MCF 10A (cell line): ENCODE results near the gene SH3TC1. TPM values are rescaled to one million over a fixed set of nuclear protein-coding genes. Genes with fewer than 3 reads are reported as not detected.

Source experiments
- BruUV-seq: library from RNA; stranded (reverse); fragments of 400-500 nt; replicated peaks from 2 replicates; lab custom pipeline; 2021; lab: Mats Ljungman, UMichigan
- CTCF ChIA-PET: fragments of 300-600 bp; sonication (Branson Sonifier 250); formaldehyde crosslinking; extraction: SDS; loops from one replicate; lab custom pipeline; 2021; ENCODE audit warnings: antibody characterized with exemption, inconsistent platforms; lab: Yijun Ruan, JAX
- POLR2A ChIA-PET: fragments of 300-600, 350-650 bp; sonication (Branson Sonifier 250); formaldehyde crosslinking; extraction: SDS; loops from one replicate; lab custom pipeline; 2020; ENCODE audit warnings: antibody characterized with exemption, inconsistent platforms; lab: Yijun Ruan, JAX
- DNase-seq: peaks from one replicate; pipeline ENCODE4 v3.0.0-alpha.2; 2018; ENCODE audit not compliant: unreplicated experiment
- H3K27ac Mint-ChIP-seq: one replicate; pipeline ENCODE4 v1.8.0; 2022; ENCODE audit warnings: mild to moderate bottlenecking, low read depth, mixed read lengths; ENCODE audit not compliant: unreplicated experiment
- H3K27me3 Mint-ChIP-seq: one replicate; pipeline ENCODE4 v1.8.0; 2022; ENCODE audit warnings: mixed read lengths; ENCODE audit not compliant: insufficient read depth, unreplicated experiment
- H3K36me3 Mint-ChIP-seq: one replicate; pipeline ENCODE4 v1.8.0; 2022; ENCODE audit warnings: mild to moderate bottlenecking, moderate library complexity, mixed read lengths; ENCODE audit not compliant: insufficient read depth, unreplicated experiment
- H3K4me1 Mint-ChIP-seq: one replicate; pipeline ENCODE4 v1.8.0; 2022; ENCODE audit warnings: mixed read lengths; ENCODE audit not compliant: insufficient read depth, unreplicated experiment
- H3K4me3 Mint-ChIP-seq: one replicate; pipeline ENCODE4 v1.8.0; 2022; ENCODE audit warnings: mild to moderate bottlenecking, moderate library complexity, mixed read lengths; ENCODE audit not compliant: unreplicated experiment
- H3K9me3 Mint-ChIP-seq: one replicate; pipeline ENCODE4 v1.8.0; 2022; ENCODE audit warnings: mixed read lengths; ENCODE audit not compliant: unreplicated experiment
- intact Hi-C: fragments of 100-400 bp; cut with micrococcal nuclease; formaldehyde crosslinking; loops from 2 replicates; pipeline ENCODE4 v1.14.1; 2022
- total RNA-seq: library from RNA; stranded (reverse); gene quantifications from 2 replicates; pipeline ENCODE4 v1.2.3, GENCODE V29; 2022
- TF ChIP-seq, protein P1 (sequence below): fragments of 200-600 bp; IDR thresholded peaks from one replicate; pipeline ENCODE4 v1.8.0; 2022; ENCODE audit warnings: antibody characterized with exemption, mild to moderate bottlenecking; ENCODE audit not compliant: unreplicated experiment

Gene SH3TC1
- total RNA-seq, 1 experiment from 2014 or later = 28.8 TPM

DNA sequence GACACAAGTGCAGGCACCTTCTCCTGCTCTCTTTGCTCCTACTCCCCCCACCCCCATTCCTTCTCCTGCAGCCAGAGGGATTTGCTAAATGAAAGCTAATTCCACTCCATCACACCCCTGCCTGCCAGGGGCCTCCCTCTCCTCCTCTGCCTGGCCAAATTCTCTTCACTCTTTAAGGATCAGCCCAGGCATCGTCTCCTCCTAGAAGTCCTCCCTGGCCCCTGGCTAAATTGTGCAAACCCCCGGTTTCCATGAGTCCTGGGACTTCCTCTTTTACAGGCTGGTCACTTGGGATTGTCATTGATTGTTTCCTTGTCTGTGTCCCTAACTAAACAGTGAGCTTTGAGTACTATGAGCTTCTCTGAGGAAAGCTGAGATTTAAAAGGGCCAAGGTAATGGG, 31.8 kb upstream of the SH3TC1 start:
- Mint-ChIP-seq H3K27ac (no peak overlapping the region), H3K36me3 (peaks cover 7% of the 10 kb centered on the region), H3K9me3 (peaks cover 11% of the 10 kb centered on the region), H3K4me3 (no peak overlapping the region), H3K4me1 (peaks cover 5% of the 10 kb centered on the region), H3K27me3 (peaks cover 17% of the 10 kb centered on the region)
- BruUV-seq = no TSS peak
- DNase-seq = no peak
- ChIA-PET POLR2A (interaction anchor here (1.5 kb wide), 1 partner anchor 9 kb away, joined by 6 read pairs; the partner anchor contains the start of gene ABLIM2), CTCF (interaction anchor here (0.8 to 1.9 kb wide), 2 partner anchors 9 to 168 kb away, joined by 3 to 8 read pairs; no protein-coding TSS in a partner anchor)
- TF ChIP-seq, protein P1, sequence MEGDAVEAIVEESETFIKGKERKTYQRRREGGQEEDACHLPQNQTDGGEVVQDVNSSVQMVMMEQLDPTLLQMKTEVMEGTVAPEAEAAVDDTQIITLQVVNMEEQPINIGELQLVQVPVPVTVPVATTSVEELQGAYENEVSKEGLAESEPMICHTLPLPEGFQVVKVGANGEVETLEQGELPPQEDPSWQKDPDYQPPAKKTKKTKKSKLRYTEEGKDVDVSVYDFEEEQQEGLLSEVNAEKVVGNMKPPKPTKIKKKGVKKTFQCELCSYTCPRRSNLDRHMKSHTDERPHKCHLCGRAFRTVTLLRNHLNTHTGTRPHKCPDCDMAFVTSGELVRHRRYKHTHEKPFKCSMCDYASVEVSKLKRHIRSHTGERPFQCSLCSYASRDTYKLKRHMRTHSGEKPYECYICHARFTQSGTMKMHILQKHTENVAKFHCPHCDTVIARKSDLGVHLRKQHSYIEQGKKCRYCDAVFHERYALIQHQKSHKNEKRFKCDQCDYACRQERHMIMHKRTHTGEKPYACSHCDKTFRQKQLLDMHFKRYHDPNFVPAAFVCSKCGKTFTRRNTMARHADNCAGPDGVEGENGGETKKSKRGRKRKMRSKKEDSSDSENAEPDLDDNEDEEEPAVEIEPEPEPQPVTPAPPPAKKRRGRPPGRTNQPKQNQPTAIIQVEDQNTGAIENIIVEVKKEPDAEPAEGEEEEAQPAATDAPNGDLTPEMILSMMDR = no peak
- intact Hi-C loops = no loop called here

DNA sequence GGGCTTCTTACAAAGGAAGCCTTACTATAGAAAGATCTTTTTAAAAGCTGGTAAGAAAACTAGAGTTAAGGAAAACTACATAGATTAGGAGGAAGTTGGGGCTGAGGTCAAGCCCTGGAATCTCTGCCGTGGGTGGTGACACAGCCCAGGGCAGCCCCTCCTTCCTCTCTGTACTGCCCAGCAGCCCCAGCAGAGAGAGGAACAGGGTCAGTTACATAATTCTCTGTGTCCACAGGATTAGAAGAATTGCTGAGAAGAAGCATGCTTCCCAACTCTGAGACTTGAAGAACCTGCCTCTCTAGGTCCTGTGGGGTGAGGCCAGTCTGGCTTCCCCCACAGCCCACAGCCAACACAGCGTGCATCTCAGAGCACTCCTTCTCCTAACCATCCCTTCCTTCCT, 31.3 kb upstream of the SH3TC1 start:
- Mint-ChIP-seq H3K9me3 (peaks cover 11% of the 10 kb centered on the region), H3K4me3 (no peak overlapping the region), H3K36me3 (peaks cover 7% of the 10 kb centered on the region), H3K27me3 (peaks cover 17% of the 10 kb centered on the region), H3K4me1 (peaks cover 5% of the 10 kb centered on the region), H3K27ac (no peak overlapping the region)
- ChIA-PET POLR2A (interaction anchor here (1.5 kb wide), 1 partner anchor 9 kb away, joined by 6 read pairs; the partner anchor contains the start of gene ABLIM2), CTCF (interaction anchor here (0.6 to 1.9 kb wide), 5 partner anchors 9 to 248 kb away, joined by 3 to 8 read pairs (median 3); no protein-coding TSS in a partner anchor)
- intact Hi-C loops = no loop called here
- DNase-seq = no peak
- BruUV-seq = no TSS peak
- TF ChIP-seq, protein P1 = no peak

DNA sequence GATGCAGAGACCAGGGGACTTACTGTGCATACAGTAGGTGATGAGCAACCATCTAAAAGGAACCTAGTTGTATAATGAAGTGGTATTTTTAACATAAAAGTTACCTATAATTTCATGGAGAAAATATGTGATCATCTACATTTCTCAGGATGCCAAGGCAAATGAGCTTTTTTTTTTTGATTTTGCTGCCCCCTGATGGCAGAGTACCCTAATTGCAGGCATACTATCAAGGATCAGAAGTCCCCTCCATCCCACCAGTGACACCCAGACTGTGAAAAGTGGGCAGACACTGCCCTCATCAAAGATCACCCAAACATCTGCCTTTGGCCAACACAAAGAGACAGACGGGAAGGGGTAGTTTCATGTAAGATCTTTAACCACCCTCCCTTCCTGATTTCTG, 30.9 kb upstream of the SH3TC1 start:
- BruUV-seq = no TSS peak

More for the DNA sequence above, 30.9 kb upstream of the SH3TC1 start:
- CTCF ChIA-PET = interaction anchor here (0.6 to 1.9 kb wide), 6 partner anchors 8 to 249 kb away, joined by 3 to 8 read pairs (median 4); no protein-coding TSS in a partner anchor
- DNase-seq = no peak
- POLR2A ChIA-PET = interaction anchor here (1.5 kb wide), 1 partner anchor 10 kb away, joined by 6 read pairs; the partner anchor contains the start of gene ABLIM2
- Mint-ChIP-seq H3K9me3 (peaks cover 11% of the 10 kb centered on the region), H3K36me3 (peaks cover 7% of the 10 kb centered on the region), H3K4me1 (peaks cover 5% of the 10 kb centered on the region), H3K27me3 (peaks cover 17% of the 10 kb centered on the region), H3K27ac (no peak overlapping the region), H3K4me3 (no peak overlapping the region)
- intact Hi-C loops = no loop called here
- TF ChIP-seq, protein P1 = peak; percentile 70
